22Rv1 (cell line): Measurements from ENCODE around the gene FLACC1.
A peak's percentile ranks its signal among the peaks of the same experiment; 100 is the strongest.

ENCODE experiments used
- H3K27ac ChIP-seq: fragments of 450-650 bp; 2 replicates; pipeline ENCODE4 v1.5.1; 2017
- ZFX ChIP-seq: fragments of 450-650 bp; IDR thresholded peaks from 2 replicates; pipeline ENCODE4 v1.6.1; 2017; ENCODE audit warnings: antibody characterized with exemption, borderline replicate concordance
- TF ChIP-seq, protein P1 (sequence below): fragments of 450-650 bp; IDR thresholded peaks from 2 replicates; pipeline ENCODE4 v1.5.1; 2017; ENCODE audit warnings: mild to moderate bottlenecking

The FLACC1 gene

GRCh38 chr2:201357221-201357620 lies at the start of gene FLACC1:
TSS of gene FLACC1 (minus strand) at chr2:201357345. CDS start at chr2:201351404, 5,941 bp downstream.
- TF ChIP-seq, protein P1, sequence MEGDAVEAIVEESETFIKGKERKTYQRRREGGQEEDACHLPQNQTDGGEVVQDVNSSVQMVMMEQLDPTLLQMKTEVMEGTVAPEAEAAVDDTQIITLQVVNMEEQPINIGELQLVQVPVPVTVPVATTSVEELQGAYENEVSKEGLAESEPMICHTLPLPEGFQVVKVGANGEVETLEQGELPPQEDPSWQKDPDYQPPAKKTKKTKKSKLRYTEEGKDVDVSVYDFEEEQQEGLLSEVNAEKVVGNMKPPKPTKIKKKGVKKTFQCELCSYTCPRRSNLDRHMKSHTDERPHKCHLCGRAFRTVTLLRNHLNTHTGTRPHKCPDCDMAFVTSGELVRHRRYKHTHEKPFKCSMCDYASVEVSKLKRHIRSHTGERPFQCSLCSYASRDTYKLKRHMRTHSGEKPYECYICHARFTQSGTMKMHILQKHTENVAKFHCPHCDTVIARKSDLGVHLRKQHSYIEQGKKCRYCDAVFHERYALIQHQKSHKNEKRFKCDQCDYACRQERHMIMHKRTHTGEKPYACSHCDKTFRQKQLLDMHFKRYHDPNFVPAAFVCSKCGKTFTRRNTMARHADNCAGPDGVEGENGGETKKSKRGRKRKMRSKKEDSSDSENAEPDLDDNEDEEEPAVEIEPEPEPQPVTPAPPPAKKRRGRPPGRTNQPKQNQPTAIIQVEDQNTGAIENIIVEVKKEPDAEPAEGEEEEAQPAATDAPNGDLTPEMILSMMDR: no peak
- no peak for TF ChIP-seq ZFX

DNA sequence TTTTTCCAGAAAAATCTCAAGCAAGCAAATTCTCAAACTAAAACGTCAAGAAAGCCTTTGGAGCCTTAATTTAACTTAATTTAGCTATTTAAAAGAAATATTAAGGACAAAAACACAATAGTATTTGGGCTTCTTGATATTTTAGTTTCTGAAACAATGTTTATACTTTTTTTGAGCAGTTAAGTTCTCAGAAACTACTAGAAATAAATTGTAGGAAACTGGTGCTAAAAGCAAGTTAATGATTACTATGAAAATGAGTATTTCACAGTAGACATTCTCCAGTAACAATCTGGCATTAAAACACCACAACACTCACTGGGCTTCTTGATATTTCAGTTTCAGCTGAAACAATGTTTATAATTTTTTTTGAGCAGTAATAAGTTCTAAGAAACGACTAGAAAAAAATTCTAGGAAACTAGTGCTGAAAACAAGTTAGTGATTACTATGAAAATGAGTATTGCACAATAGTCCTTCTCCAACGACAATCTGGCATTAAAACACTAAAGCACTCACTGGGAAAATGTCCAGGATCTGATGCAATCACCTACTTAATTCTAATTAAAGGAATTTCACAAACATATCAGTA lies 49.0 kb upstream of the FLACC1 start:
- peak overlapping the region; percentile 45 for H3K27ac ChIP-seq
- TF ChIP-seq, protein P1: no peak
- TF ChIP-seq ZFX: no peak

More at GRCh38 chr2:201357221-201357620, at the start of gene FLACC1:
- H3K27ac ChIP-seq: no peak within 1 kb of the TSS

DNA sequence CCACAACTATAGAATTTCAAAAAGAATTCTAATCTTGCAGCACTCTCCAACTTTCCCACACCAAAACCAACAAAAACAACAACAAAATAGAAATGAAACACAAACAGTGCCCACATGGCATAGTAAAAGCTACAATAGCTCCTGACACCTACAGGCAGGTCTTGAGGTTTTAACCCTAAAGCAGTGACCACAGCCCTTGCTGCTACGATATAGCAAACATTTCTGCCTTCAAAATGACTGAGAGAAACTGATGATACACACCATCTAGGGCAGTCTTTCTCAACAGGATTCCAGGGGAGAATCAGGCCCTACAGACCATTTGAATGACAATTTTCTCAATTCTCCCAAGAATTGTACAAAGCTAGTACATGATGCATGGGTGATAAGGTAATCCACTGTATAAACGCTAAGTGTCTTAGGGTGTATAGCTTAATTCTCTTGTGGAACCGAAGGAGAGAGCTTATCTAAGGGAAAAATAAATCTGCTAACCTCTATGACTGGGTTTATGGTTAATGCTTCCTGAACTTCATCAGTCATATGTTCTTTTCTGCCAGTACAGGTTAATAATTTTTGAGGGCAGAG lies 47.6 kb upstream of the FLACC1 start:
- TF ChIP-seq, protein P1: peak; percentile 6; the same call in 1 of the 2 replicates
- no peak for TF ChIP-seq ZFX
- 0 out of 2 replicates have a peak overlapping the region, but pooled peaks have one; percentile 5 for H3K27ac ChIP-seq

DNA sequence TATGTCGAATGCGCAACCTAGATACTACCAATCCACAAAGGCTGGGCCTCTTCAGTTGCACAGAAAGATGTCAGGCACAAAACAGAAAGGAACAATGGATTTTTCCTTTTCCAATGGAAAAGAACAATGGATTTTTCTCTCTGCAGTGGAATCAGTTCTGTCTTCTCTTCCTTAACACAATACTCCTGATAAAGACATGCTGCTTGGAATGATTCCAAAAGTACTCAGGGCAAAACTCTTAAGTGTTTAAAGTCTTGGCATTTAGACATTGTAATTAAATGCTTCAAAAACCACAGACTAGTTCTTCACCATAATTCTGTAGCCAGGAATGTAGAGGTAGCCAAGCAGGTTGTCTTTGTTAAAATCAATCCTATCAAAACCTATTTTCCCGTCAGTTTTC lies 46.7 kb upstream of the FLACC1 start:
- TF ChIP-seq, protein P1: no peak
- no peak for TF ChIP-seq ZFX
- 0 out of 2 replicates have a peak overlapping the region, but pooled peaks have one; percentile 5 for H3K27ac ChIP-seq

GRCh38 chr2:201402651-201403562 lies 45.8 kb upstream of the FLACC1 start:
- no peak overlapping the region for H3K27ac ChIP-seq
- TF ChIP-seq ZFX: no peak
- TF ChIP-seq, protein P1: no peak

DNA sequence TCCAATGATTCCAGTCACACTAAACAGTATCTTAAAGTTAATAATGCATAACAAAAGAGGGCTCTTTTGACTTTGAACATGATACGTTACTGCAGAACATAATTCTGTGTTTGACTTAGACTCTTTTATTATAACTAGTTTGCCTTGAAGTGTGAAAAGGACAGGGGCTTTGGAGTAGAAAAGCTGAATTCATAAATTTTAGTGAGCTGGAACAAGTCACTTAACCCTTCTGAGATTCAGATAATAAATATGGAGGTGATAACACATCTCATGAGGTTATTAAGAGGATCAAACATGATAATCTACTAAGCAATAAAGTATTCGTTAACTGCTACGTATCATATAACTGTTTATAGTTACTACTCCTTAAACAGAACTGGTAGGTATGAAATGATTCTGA lies 44.7 kb upstream of the FLACC1 start:
- TF ChIP-seq, protein P1: no peak
- no peak for TF ChIP-seq ZFX
- no peak overlapping the region for H3K27ac ChIP-seq
